Gastrocnemius medialis (tissue), 4 donors: ENCODE data around the gene KIAA1217. TPM values are rescaled to one million over a fixed set of nuclear protein-coding genes. Genes with fewer than 3 reads are reported as not detected.
"Not testable (repeated sequence)": the region's sequence is repeated elsewhere in the genome, so short reads cannot be mapped to it uniquely, and the experiment has no call there.

Source experiments
- ATAC-seq, 2 donors: fragments of 150-250 bp; one replicate each; pipeline ENCODE4 v1.9.1; 2016
- DNase-seq, 2 donors: peaks; one replicate each; pipeline ENCODE4 v3.0.0-alpha.2; 2019
- H3K27ac ChIP-seq, 4 donors: fragments of 200-600 bp; sonication (generic); 1 replicate in 1 of 4; 2 replicates in 3 of 4; pipeline ENCODE4 v1.5.1; 2016 to 2018; ENCODE audit warnings: mild to moderate bottlenecking in 2 of 4, moderate library complexity in 1 of 4
- H3K27me3 ChIP-seq, 3 donors: fragments of 200-600 bp; sonication (generic) in 2 of 3; 1 replicate in 1 of 3; 2 replicates in 2 of 3; pipeline versions ENCODE4 v1.5.1 to v1.6.0; 2016 to 2019; ENCODE audit warnings: mild to moderate bottlenecking in 1 of 3, moderate library complexity in 1 of 3
- H3K36me3 ChIP-seq, 2 donors: fragments of 200-600 bp; sonication (generic) in 1 of 2; one replicate each; pipeline ENCODE4 v1.5.1; 2017 to 2018
- H3K4me1 ChIP-seq, 2 donors: fragments of 200-600 bp; sonication (generic) in 1 of 2; one replicate each; pipeline ENCODE4 v1.5.1; 2016 to 2017; ENCODE audit warnings: mild to moderate bottlenecking in 2 of 2
- H3K4me3 ChIP-seq, 4 donors: fragments of 200-600 bp; sonication (generic) in 3 of 4; 1 replicate in 1 of 4; 2 replicates in 3 of 4; pipeline ENCODE4 v1.5.1; 2016 to 2019; ENCODE audit warnings: mild to moderate bottlenecking in 2 of 4
- H3K9me3 ChIP-seq, 3 donors: fragments of 200-600 bp; sonication (generic) in 2 of 3; 1 replicate in 1 of 3; 2 replicates in 2 of 3; pipeline ENCODE4 v1.5.1; 2016 to 2019
- CTCF ChIP-seq, 5 experiments: fragments of 450-650 bp in 3 of 5; fragments of 200-600 bp in 2 of 5; sonication (generic) in 2 of 5; IDR thresholded peaks in 4 of 5; conservative IDR thresholded peaks in 1 of 5; 1 replicate in 4 of 5; 2 replicates in 1 of 5; pipeline ENCODE4 v1.5.1; 2016 to 2019; ENCODE audit warnings: antibody characterized with exemption in 5 of 5, mild to moderate bottlenecking in 3 of 5, moderate library complexity in 3 of 5
- POLR2A ChIP-seq, 2 donors: fragments of 450-650 bp; IDR thresholded peaks; one replicate each; pipeline ENCODE4 v1.6.1; 2017; ENCODE audit warnings: antibody characterized with exemption in 2 of 2, mild to moderate bottlenecking in 2 of 2, moderate library complexity in 2 of 2
- in situ Hi-C, 4 donors: fragments of 200-750 bp; cut with MboI; loops; one replicate each; pipeline versions ENCODE4 v1.15.0 to v1.8.0; 2017; ENCODE audit warnings: low sequenced_read_pairs in 4 of 4
- intact Hi-C: fragments of 100-400 bp; cut with DNase I; formaldehyde crosslinking; loops from one replicate; pipeline ENCODE4 v1.15.1; 2023; ENCODE audit warnings: low total_unique reads
- total RNA-seq, 4 donors: library from RNA; depleted of rRNA; stranded (reverse); fragments of >200 nt; gene quantifications; one replicate each; pipeline versions ENCODE4 v1.1.0 to v1.2.3, GENCODE V29; 2016

The KIAA1217 gene
- total RNA-seq, 4 donors from 2014 or later: 152 to 266 (median 155) TPM

GRCh38 chr10:24440817-24441797, 232.2 kb downstream of the KIAA1217 start:
- Histone ChIP-seq H3K27ac (peak overlapping the region; percentile 50 to 60 (median 54)), H3K36me3 (peaks cover 0 to 5% of the 10 kb centered on the region in 2 donors), H3K4me1 (peaks cover 28 to 32% of the 10 kb centered on the region in 2 donors), H3K27me3 (no peaks in the 10 kb centered on the region), H3K4me3 (no peak overlapping the region), H3K9me3 (no peaks in the 10 kb centered on the region)
- DNase-seq (no peak), ATAC-seq (no peak)
- TF ChIP-seq CTCF (IDR thresholded peaks at IDR 0.05 in 4 of 5, conservative IDR thresholded peaks at IDR 0.05 in 1 of 5) (no peak), POLR2A (IDR thresholded peaks at IDR 0.05) (no peak)
- in situ Hi-C loops: no loop called here
- intact Hi-C loops: no loop called here

GRCh38 chr10:24442234-24442633, 233.3 kb downstream of the KIAA1217 start:
- in situ Hi-C loops: no loop called here
- no peak for TF ChIP-seq POLR2A (IDR thresholded peaks at IDR 0.05)
- TF ChIP-seq CTCF (IDR thresholded peaks at IDR 0.05 in 4 of 5, conservative IDR thresholded peaks at IDR 0.05 in 1 of 5): no peak
- Histone ChIP-seq H3K4me3 (no peak overlapping the region), H3K27me3 (no peaks in the 10 kb centered on the region), H3K4me1 (peaks cover 37% of the 10 kb centered on the region in 2 donors), H3K36me3 (peaks cover 0 to 5% of the 10 kb centered on the region in 2 donors), H3K27ac (peak overlapping the region in 1 of 4 donors; percentile 14), H3K9me3 (no peaks in the 10 kb centered on the region)
- ATAC-seq (no peak), DNase-seq (no peak)
- intact Hi-C loops: no loop called here

GRCh38 chr10:24442641-24443174, 233.8 kb downstream of the KIAA1217 start:
- H3K9me3 ChIP-seq, in situ Hi-C loops, H3K4me3 ChIP-seq, ATAC-seq, H3K27me3 ChIP-seq, intact Hi-C loops, DNase-seq, H3K36me3 ChIP-seq: not testable (repeated sequence)
- Histone ChIP-seq H3K27ac (peak overlapping the region in 3 of 4 donors; percentile 60 to 78 (median 75)), H3K4me1 (peaks cover 37 to 39% of the 10 kb centered on the region in 2 donors)

GRCh38 chr10:24444337-24444736, 235.4 kb downstream of the KIAA1217 start:
- intact Hi-C loops: no loop called here
- no peak overlapping the region for H3K4me3 ChIP-seq
- TF ChIP-seq CTCF (IDR thresholded peaks at IDR 0.05 in 4 of 5, conservative IDR thresholded peaks at IDR 0.05 in 1 of 5) (no peak), POLR2A (IDR thresholded peaks at IDR 0.05) (no peak)
- no peaks in the 10 kb centered on the region for H3K9me3 ChIP-seq
- H3K36me3 ChIP-seq: peaks cover 0 to 5% of the 10 kb centered on the region in 2 donors
- peaks cover 35 to 44% of the 10 kb centered on the region in 2 donors for H3K4me1 ChIP-seq
- H3K27ac ChIP-seq: peak overlapping the region; percentile 58 to 78 (median 68)
- no peak for DNase-seq
- in situ Hi-C loops: no loop called here
- no peaks in the 10 kb centered on the region for H3K27me3 ChIP-seq
- peak; percentile 26 to 77 for ATAC-seq

GRCh38 chr10:24445958-24446357, 237.0 kb downstream of the KIAA1217 start:
- DNase-seq, in situ Hi-C loops, H3K4me3 ChIP-seq, H3K27me3 ChIP-seq, ATAC-seq, H3K36me3 ChIP-seq, H3K9me3 ChIP-seq: not testable (repeated sequence)
- Histone ChIP-seq H3K27ac (peak overlapping the region; percentile 76 to 90 (median 84)), H3K4me1 (peaks cover 44% of the 10 kb centered on the region in 2 donors)
- intact Hi-C loops: loop anchor here (5.0 kb wide), 1 partner anchor 64 kb away; no protein-coding TSS in a partner anchor
